HG02885 (cell line): ENCODE data around the gene PKHD1.

Experiments
- ATAC-seq: cut with Tn5 transposase; IDR thresholded peaks from one replicate; pipeline ENCODE4 v1.9.1; 2021; ENCODE audit warnings: mild to moderate bottlenecking; ENCODE audit not compliant: unreplicated experiment, poor library complexity

The PKHD1 gene

DNA sequence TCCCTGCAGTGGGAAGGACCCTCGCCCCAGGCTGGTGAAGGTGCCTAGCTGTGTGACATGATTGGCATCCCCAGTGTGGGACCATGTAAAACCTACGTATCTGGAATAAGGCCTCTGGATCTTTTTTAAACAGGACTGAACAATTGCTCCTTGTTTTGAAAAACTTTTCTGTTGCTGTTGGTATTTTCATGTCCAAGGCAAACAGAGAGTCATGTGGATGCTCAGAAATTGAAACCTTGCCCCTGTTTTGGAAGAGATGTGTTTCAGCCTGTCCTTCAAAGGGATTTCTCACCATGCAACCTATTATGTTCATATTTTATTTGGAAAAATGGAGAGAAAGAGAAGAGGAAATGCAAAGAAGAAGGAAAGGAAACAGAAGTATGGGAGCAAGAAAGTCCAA lies 362.3 kb downstream of the PKHD1 start:
- no peak for ATAC-seq

DNA sequence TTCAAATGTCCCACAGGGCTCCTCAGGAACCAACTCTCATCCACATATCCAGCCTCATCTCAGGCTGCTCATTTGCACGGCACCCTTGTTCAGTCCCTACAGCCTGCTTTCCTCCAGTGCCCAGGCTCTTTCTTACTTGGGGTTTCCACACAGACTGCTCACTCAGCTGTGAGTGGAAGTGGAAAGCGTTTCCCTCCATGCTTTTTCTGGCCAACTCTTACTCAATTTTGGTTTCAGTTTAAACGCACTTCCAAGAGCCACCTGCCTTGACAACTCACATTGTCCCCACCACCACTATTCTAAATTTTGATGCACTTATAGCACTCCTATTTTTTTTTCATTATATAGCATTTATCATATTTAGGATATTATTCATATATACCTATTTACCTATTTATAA lies 367.1 kb downstream of the PKHD1 start:
- ATAC-seq, result no peak

DNA sequence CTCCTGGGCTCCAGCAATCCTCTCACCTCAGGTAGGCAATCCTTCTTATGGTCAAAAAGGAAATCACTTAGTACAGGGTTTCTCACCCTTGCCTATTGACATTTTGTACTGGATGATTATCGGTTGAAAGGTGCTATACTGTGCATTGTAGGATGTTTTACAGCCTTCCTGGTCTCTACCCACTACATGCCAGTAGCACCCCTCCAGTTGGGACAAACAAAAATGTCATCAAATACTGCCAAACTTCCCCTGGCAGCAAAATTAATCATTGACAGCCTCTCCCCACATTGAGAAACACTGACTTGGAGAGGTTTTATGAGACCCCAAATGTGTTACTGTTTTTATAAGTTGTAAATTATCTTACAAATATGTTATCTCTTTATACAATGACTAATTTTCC lies 368.1 kb downstream of the PKHD1 start:
- no peak for ATAC-seq

DNA sequence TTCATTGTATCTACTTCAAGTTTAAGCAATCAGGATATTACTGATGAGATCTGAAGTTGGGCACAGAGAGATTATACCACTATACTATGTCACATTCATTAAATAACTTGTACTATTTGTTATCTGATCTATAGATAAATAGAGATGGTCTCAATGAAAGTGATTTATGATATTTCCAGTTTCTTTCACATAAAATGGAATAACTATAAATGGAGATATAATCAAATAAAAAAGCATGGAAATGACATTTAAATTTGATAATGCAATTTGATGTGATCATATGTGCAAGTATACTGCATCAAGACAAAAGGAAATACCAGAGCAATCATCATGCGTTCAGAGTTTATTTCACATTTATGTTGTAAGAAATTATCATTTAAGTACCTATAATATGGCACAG lies 368.9 kb downstream of the PKHD1 start:
- no peak for ATAC-seq

DNA sequence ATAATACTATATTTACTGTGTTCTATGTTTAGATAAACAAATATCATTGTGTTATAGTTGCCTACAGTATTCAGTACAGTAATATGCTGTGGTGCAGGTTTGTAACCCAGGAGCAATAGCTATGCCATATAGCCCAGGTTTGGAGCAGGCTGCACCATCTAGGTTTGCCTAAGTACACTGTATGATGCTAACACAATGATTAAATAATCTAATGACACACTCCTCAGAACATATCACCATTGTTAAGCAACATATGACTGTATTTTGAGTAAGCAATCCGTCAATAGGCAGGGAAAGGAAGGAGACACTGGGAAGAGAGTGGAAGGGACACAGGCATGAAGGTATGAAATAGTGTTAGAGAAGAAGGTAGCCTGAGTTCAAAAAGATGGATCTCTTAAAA lies 369.9 kb downstream of the PKHD1 start:
- ATAC-seq, result no peak

DNA sequence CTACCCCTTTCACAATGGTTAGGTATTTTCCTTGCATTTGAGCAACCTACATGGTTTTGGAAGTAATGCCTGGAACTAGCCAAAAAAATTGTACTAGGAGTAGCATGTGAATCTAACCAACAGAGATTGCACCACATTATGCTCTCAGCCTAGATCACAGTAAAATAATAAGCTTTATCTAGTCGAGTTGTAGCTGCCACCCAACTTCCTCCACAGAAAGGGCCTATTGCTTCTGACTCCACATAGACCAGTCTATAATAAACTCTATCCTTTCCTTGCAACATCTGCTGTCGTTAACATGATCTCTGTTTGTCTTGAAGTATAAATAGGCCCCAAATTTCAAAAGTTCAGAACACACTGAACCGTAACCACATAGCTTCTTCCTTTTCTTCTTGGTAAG lies 375.5 kb downstream of the PKHD1 start:
- no peak for ATAC-seq

DNA sequence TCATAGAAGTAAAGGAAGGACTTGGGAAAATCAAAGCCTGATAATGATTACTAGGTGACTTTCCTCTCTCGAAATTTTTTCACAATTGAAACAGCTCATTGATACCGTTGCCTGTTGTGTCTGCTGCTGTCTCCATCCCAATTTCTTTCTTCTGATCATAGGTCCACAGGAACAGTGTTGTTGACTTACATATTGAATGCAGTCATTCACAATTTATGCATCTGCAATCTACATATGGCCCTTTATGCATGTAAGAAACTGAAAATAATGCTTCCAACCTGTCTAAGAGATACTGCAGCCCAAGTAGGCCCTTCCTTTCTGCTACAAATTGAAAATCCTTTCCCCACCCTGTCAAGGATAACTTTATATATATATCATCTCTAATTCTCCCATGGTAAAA lies 381.3 kb downstream of the PKHD1 start:
- no peak for ATAC-seq

DNA sequence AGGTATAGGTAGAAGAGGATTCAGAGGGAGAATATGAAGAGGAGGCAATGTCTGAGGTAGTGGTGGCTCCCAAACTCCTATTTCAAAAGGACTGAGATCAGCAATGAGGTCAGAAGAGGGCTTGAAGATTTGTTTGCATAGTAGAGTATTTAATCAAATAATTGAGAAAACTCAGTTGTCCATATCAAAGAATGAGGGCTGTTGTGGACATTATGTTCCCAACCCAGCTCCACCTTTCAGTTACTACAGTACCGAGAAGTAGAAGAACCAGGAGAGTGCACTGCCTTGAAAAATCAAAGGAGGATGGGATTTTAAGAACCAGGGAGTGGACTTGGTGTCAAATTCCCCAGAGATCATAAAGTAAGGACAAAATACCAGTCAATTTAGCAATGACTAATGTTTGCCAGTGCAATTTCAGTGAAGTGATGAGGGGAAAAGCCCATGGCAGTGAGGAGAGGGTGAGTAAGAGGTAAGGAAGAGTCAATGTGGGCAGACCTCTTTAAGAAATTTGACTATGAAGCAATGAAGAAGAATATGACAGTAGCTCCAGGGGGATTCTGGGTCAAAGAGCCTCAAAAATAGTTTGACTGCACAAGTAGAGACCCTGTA lies 382.4 kb downstream of the PKHD1 start:
- no peak for ATAC-seq

DNA sequence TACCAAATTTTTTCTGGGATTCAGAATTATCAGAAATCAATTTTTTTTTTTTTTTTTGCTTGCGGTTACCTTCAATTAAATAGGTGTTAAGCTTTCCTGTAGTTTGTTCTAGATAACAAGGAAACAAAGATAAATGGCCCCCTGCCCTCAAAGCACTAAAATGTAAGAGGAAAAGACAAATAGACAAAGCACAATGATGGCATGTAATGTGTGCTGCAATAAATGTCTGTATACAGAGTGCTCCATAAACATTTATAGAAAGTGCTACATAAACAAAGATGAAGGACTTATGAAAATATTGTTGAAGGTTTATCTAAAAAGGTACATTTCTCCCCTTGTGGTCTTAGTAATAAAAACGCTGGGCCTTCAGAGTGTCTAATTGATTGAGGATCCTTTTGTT lies 384.6 kb downstream of the PKHD1 start:
- ATAC-seq, result no peak

DNA sequence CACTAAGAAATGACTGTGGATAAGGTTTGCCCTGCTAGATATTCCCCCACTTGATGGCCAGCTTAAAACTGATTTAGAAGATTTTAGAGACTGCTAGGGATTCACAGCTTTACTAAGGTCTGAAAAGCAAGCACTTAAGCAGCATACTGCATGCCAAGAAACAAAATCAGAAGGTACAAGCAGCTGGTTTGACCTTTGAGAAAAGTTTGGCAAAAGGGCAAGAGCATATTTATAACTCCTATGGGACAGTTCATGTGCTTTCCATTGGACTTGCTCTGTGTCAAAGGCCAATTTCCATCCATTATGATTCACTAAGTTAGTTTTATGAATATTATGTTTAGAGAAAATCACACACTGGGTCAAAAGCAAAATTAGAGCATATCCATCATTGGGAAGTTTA lies 402.8 kb downstream of the PKHD1 start:
- ATAC-seq, result no peak

DNA sequence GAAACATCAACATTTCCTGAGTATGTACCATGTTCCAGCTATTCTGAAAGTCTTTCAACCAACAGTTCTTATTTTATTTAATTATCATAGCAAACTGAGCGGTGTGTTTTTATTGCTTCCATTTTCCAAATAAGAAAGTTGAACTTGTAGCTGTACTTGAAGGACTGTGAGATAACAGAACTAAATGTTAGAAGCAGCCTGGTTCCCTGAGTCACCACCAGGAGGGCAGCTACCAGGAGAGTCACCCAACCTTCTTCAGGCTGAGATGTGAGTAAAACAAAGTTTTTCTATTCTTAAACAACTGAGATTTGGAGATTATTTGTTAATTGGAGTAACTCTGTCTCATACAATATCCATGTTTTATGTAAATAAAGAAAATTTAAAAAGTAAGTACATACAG lies 403.4 kb downstream of the PKHD1 start:
- no peak for ATAC-seq

DNA sequence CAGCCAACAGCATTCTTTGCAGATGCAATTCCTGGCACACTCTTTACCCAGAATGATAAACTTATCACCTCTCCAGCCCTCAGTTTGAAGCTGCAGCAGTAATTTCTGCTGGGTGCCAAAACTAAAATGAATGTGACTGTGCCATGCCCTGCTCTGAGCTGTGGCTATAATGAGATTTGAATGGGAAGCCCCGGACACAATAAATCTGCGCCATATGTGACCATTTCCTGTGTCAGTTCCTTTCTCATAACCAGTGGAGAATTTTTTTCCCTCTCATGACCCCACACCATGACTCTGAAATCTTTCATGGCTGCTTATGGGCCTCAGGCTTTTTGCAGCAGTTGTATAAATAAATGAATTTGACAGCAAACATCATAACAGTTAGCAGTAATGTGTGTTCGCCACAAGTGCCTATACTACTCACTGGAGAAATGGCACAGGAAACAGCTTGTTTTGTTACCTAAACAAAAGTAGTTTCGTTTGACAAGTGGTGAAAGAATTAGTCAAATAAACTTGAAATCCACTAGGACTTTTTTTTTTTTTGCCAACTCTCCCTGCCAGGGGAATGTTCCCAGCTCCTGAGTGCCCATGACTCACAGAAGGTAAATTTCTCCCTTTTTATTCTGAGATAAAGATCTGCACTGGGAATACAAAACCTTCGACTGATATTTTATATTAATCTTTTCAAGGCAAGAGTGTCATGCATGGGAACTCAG lies 408.4 kb downstream of the PKHD1 start:
- ATAC-seq, result peak; percentile 74

DNA sequence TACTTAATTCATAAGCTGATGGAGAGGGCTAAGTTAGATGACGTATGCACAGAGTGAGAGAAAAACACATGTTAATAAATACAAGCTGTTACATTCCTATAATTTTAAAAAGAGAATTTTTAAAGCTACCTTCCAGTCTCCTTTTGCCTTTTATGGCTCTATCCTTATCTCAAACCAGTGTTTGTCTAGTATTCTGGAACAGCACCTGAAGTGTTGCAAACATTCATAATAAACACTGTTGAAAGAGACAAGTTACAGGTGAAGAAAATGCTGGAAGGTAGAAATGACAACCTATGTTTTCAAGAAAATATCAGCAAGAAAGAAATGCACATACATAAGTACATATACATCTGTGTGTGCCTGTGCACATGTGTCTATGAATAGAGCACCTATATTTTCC lies 409.1 kb downstream of the PKHD1 start:
- no peak for ATAC-seq

DNA sequence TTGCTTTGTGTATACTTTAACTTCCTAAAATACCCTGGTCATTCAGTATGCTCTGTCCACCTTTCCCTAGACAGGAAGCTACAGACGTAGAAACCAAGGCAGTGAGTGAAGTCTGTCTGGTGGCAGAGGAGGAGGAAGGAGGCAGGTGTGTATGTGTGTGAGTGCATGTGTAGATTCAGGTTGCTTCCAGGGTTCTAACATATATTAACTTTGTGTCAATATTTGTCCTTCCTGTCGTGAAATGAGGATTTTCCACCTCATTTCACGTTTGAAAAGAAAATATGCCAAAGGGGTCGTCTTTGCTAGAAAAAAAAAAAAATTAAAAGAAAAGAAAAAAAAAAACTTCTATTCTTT lies 411.5 kb downstream of the PKHD1 start:
- no peak for ATAC-seq

DNA sequence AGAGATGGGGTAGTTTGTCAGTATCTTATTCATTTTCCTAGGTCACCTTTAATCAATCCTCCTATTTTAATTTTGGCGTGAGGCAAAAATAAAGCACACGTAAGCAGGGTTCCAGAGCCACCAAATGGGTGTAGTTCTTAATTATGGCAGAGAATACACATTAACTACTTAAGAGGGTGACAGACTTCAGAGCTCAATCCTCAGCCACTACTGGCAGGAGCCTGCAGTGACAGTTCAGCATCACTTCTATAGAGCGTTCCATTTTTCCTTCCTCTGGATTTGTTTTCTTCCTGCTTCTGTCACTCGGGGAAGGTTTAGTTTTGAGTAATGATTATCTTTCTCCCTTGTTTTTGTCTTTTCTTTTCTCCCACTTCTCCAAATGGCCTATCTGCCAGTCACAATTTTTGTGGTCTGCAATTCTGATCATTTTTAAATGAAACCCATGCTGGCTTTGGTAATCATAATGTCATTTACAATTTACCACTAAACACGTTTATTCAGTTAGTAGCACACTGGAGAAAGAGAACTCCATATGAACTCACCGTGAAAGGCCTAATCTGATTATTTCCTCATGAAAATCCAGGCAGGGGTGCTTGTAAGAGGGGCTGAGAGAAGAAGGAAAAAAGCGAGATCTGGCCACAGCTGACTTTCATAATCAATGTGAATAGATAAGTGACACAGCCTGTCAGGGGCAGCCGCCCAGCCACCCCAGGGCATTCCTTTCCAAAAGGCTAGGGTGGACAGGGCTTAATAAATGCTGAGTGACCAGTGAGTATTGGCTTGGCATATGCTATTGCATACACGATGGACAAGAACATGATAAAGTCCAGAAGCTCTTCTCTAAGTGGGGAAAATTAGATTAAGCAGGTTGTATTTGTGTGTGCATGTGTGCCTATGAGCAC lies 412.1 kb downstream of the PKHD1 start:
- ATAC-seq, result no peak

DNA sequence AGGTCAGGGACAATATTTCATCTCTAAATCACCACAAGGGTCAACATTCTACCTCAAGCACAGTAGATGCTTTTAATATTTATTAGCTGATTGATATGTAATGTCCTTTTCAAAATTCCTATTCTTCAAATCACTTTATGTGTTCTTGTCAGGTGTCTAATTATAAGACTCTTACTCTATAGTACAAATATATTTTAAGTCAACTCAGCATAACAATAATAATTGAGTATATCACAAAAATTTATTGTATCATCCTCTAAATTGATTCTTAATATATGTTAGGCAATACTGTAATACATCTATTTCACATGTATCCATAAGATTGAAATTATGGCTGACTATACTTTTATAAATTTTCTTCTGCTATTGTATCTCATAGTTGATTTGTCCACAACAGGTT lies 423.9 kb downstream of the PKHD1 start:
- ATAC-seq, result no peak

DNA sequence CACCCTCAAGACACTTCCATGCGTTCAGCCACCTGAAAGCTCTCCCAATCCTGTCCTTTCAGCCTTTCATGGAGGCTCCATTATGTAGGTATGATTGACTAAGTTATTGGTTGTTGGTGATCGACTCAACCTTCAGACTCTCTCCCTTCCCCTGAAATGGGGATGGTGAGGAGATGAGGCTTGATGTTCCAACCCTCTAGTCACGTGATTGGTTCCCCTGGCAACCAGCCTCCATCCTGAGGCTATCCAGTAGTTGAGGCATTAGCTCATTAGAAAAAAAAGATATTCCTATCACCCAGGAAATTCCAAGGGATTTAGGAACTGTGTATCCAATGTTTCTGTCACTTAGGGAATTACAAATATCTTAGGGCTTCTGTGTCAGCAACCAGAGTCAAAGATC lies 426.6 kb downstream of the PKHD1 start:
- ATAC-seq, result no peak

DNA sequence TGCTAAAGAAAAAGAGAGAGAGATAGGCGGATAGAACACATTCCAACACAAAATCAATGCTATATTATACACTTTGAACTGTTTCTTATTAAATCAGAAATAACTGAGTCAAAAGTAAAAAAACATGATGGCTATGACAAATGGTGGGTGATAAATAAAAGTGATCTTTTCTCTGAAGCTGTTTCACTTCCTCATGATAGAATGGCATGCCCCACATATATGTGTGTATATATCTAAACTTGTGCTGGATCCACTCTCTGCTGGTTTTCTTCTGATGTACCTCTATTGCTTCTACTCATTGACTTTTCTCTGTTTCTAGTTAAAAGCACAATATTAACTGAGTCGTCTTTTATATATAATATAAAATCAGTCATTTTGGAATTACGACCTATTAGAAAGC lies 429.9 kb downstream of the PKHD1 start:
- ATAC-seq, result no peak

DNA sequence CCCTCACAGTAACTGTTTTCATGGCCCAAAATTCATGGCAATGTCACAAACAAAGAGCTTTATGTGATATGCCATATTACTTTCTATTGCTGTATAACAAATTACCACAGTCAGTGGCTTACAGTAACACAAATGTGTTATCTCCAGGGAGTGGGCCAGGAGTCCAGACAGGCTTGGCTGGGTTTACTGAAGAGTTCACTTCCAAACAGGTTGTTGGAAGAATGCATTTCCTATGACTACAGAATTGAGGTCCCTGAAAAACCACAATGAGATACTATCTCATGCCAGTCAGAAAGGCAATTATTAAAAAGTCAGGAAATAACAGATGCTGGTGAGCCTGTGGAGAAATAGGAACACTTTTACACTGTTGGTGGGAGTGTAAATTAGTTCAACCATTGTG lies 431.9 kb downstream of the PKHD1 start:
- ATAC-seq, result no peak

DNA sequence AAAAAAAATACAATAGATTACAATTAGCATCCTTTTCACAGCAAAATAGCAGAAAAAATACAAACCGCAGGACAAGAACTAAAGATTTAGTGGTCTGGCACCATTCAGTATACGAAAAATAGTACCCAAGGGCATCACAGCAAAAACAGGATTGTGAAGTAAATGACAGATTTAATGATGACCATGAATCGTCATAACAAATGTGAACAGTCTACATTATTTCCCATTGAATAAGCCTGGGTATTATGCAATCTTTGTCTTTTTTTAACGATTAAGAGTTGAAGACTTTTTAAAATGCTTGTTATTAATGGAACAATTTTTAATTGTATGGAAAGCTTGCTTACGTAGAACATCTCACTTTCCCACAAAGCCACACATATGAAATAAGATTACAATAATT lies 432.8 kb downstream of the PKHD1 start:
- no peak for ATAC-seq

DNA sequence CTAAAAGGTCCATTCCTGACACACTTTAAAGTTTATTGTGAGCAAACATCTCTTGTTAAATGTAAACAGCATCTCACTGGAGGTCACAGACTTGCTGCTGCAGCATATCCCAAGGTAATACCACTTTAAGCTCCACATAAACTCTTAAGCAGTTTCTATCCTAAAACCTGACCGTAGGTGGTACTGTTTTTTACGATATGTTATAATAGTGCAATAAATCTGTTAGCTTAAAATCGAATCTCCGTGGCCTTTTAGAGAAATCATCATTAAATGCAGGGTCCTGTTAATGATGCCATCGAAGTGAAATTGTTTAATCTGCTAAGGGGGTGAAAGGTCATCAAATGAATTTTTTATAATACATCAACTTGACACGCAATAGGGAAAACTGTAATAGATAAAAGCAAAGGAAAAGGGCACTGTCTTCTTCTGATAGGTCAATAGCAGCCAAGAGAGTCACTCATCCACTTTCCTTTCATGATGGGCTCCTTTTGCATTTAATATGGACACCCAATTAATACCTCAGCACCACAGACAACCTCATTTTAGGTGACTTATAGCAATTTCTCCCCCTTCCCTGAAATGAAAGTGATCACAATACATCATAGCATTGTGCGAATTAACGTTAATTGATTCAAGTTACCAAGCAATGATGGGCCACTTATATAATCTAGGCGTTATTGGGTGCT lies 436.1 kb downstream of the PKHD1 start:
- no peak for ATAC-seq
